IMR-90 (cell line): ENCODE measurements around the gene PDE4B.

Source experiments
- BHLHE40 ChIP-seq: fragments of 150-350 bp; IDR thresholded peaks from 2 replicates; pipeline ENCODE4 v1.6.1; 2016; ENCODE audit warnings: mild to moderate bottlenecking, low read depth, low read length
- CHD1 ChIP-seq: IDR thresholded peaks from 2 replicates; pipeline ENCODE4 v1.6.1; 2012; ENCODE audit warnings: low read depth, low read length, improper control_type of control experiment
- MXI1 ChIP-seq: IDR thresholded peaks from 2 replicates; pipeline ENCODE4 v1.6.1; 2012; ENCODE audit warnings: low read depth, mild to moderate bottlenecking, low read length, moderate library complexity, borderline replicate concordance
- POLR2A ChIP-seq: IDR thresholded peaks from 2 replicates; pipeline ENCODE4 v1.6.1; 2012; ENCODE audit warnings: mild to moderate bottlenecking, low read depth, low read length
- RAD21 ChIP-seq: IDR thresholded peaks from 2 replicates; pipeline ENCODE4 v1.6.1; 2012; ENCODE audit warnings: low read length, improper control_type of control experiment
- SMC3 ChIP-seq: fragments of 150-350 bp; IDR thresholded peaks from 2 replicates; pipeline ENCODE4 v1.6.1; 2016; ENCODE audit warnings: low read depth, mild to moderate bottlenecking, antibody characterized with exemption, low read length, moderate library complexity
- TF ChIP-seq, protein P1 (sequence below): conservative IDR thresholded peaks from 2 replicates; pipeline ENCODE4 v1.5.1; 2012; ENCODE audit warnings: mild to moderate bottlenecking, low read depth, low read length, improper control_type of control experiment
- TF ChIP-seq, protein P2 (sequence below): fragments of 150-350 bp; IDR thresholded peaks from 2 replicates; pipeline ENCODE4 v1.6.1; 2017; ENCODE audit warnings: mild to moderate bottlenecking, antibody characterized with exemption, low read length, low read depth
- TF ChIP-seq, protein P3 (sequence below): fragments of 150-350 bp; IDR thresholded peaks from 2 replicates; pipeline ENCODE4 v1.6.1; 2016; ENCODE audit warnings: low read depth, mild to moderate bottlenecking, low read length, moderate library complexity, borderline replicate concordance

- TF ChIP-seq SMC3 (no peak), MXI1 (no peak), POLR2A (no peak), BHLHE40 (no peak), CHD1 (no peak), RAD21 (no peak)
- TF ChIP-seq, protein P1, sequence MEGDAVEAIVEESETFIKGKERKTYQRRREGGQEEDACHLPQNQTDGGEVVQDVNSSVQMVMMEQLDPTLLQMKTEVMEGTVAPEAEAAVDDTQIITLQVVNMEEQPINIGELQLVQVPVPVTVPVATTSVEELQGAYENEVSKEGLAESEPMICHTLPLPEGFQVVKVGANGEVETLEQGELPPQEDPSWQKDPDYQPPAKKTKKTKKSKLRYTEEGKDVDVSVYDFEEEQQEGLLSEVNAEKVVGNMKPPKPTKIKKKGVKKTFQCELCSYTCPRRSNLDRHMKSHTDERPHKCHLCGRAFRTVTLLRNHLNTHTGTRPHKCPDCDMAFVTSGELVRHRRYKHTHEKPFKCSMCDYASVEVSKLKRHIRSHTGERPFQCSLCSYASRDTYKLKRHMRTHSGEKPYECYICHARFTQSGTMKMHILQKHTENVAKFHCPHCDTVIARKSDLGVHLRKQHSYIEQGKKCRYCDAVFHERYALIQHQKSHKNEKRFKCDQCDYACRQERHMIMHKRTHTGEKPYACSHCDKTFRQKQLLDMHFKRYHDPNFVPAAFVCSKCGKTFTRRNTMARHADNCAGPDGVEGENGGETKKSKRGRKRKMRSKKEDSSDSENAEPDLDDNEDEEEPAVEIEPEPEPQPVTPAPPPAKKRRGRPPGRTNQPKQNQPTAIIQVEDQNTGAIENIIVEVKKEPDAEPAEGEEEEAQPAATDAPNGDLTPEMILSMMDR: no peak
- TF ChIP-seq, protein P2, sequence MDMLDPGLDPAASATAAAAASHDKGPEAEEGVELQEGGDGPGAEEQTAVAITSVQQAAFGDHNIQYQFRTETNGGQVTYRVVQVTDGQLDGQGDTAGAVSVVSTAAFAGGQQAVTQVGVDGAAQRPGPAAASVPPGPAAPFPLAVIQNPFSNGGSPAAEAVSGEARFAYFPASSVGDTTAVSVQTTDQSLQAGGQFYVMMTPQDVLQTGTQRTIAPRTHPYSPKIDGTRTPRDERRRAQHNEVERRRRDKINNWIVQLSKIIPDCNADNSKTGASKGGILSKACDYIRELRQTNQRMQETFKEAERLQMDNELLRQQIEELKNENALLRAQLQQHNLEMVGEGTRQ: no peak
- TF ChIP-seq, protein P3, sequence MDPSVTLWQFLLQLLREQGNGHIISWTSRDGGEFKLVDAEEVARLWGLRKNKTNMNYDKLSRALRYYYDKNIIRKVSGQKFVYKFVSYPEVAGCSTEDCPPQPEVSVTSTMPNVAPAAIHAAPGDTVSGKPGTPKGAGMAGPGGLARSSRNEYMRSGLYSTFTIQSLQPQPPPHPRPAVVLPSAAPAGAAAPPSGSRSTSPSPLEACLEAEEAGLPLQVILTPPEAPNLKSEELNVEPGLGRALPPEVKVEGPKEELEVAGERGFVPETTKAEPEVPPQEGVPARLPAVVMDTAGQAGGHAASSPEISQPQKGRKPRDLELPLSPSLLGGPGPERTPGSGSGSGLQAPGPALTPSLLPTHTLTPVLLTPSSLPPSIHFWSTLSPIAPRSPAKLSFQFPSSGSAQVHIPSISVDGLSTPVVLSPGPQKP: no peak
These were observed 456.1 kb downstream of the PDE4B start for GRCh38 chr1:66248746-66249145.
